Hepatocyte (in vitro differentiated cells): Measurements from ENCODE around the gene TMEM242.

Experiments
- CTCF ChIP-seq: fragments of 200-600 bp; sonication (generic); IDR thresholded peaks from 2 replicates; pipeline ENCODE4 v1.5.1; 2016; ENCODE audit warnings: antibody characterized with exemption, mild to moderate bottlenecking; ENCODE audit not compliant: poor library complexity
- EZH2 ChIP-seq: fragments of 200-600 bp; sonication (generic); IDR thresholded peaks from 2 replicates; pipeline ENCODE4 v1.6.1; 2016; ENCODE audit warnings: antibody characterized with exemption, mild to moderate bottlenecking, borderline replicate concordance

GRCh38 chr6:157281570-157281969, 41.7 kb downstream of the TMEM242 start:
- TF ChIP-seq CTCF (no peak), EZH2 (no peak)
